Upper lobe of left lung (tissue), 4 donors: ENCODE data around the gene ATP5MC2.

Experiments used
- EP300 ChIP-seq, 4 donors: sonication (generic); formaldehyde crosslinking; IDR thresholded peaks; one replicate each; pipeline ENCODE4 v1.5.1; 2017; ENCODE audit warnings: antibody characterized with exemption in 4 of 4, control low read depth in 2 of 4
- TF ChIP-seq, protein P1 (sequence below), 6 experiments: fragments of 450-650 bp in 4 of 6; fragments of 200-600 bp in 2 of 6; sonication (generic) in 2 of 6; IDR thresholded peaks; one replicate each; pipeline ENCODE4 v1.5.1; 2016 to 2019; ENCODE audit warnings: antibody characterized with exemption in 6 of 6

DNA sequence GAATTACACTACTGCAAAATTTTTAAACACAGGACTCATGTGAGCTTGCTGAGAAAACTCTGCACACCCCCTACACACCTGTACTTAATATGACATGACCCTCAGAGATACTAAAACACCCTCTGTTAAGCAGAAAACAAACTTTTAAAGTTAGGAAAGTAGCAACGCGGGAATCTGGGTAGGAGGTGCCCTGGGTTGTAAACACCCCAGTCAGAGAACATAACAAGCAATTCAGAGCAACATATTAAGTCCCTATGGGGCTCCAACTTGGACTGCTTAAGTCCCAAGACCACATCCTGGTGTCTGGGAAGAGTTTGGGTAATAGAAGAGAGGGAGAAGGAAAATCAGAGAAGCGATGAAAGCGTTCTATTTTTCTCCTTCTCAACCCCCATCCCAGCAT lies 50.9 kb downstream of the ATP5MC2 start:
- TF ChIP-seq, protein P1, sequence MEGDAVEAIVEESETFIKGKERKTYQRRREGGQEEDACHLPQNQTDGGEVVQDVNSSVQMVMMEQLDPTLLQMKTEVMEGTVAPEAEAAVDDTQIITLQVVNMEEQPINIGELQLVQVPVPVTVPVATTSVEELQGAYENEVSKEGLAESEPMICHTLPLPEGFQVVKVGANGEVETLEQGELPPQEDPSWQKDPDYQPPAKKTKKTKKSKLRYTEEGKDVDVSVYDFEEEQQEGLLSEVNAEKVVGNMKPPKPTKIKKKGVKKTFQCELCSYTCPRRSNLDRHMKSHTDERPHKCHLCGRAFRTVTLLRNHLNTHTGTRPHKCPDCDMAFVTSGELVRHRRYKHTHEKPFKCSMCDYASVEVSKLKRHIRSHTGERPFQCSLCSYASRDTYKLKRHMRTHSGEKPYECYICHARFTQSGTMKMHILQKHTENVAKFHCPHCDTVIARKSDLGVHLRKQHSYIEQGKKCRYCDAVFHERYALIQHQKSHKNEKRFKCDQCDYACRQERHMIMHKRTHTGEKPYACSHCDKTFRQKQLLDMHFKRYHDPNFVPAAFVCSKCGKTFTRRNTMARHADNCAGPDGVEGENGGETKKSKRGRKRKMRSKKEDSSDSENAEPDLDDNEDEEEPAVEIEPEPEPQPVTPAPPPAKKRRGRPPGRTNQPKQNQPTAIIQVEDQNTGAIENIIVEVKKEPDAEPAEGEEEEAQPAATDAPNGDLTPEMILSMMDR (IDR thresholded peaks at IDR 0.05), result no peak
- TF ChIP-seq EP300 (IDR thresholded peaks at IDR 0.05), result no peak
